ENCODE results near the gene PHETA1. TPM values are rescaled to one million over a fixed set of nuclear protein-coding genes. Genes with fewer than 3 reads are reported as not detected.

PHETA1 gene
- polyA plus RNA-seq, 1 donor from 2014 or later: 25.4 TPM

DNA sequence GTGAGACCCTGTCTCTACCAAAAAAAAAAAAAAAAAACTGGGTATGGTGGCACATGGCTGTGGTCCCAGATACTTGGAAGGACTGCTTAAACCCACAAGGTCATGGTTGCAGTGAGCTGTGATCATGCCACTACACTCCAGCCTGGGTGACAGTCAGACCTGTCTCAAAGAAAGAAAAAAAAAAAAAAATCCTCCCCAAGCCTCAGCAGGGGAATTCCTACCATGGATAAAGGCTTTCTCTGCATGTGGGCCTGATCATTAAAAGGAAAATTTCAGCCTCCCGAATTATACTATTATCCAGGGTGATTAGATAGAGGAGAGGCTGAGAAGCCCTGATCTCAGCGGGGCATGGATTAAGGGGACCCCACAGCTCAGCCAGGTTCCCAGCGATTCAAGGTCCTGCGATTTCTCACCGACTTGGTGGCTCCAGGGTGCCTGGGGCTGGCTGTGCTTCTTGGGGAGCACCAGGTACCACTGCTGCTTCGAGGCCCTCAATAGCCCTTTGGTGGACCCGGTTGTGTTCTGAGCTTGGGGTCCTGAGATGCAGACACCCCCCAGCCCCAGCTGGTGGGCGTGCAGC lies 42.4 kb upstream of the PHETA1 start:
- Histone ChIP-seq H3K4me2 (ENCODE audit: low read length) (no peak overlapping the region), H3K4me3 (ENCODE audit: low read length) (no peak overlapping the region), H3K36me3 (ENCODE audit: insufficient read depth, low read length) (no peaks in the 10 kb centered on the region), H3K79me2 (replicated peaks; ENCODE audit: insufficient read depth, low read length) (no peaks in the 10 kb centered on the region), H4K20me1 (ENCODE audit: insufficient read depth) (no peaks in the 10 kb centered on the region), H3K9me3 (ENCODE audit: low read length) (no peaks in the 10 kb centered on the region), H3F3A (ENCODE audit: insufficient read depth, low read length, poor library complexity, severe bottlenecking) (no peaks in the 10 kb centered on the region), H3K27ac (ENCODE audit: low read length) (no peak overlapping the region), H3K9ac (ENCODE audit: low read length) (no peak overlapping the region), H3K9me2 (ENCODE audit: insufficient read depth, low read length) (no peaks in the 10 kb centered on the region), H2AFZ (ENCODE audit: low read depth, low read length) (no peak overlapping the region), H3K27me3 (ENCODE audit: insufficient read depth, low read depth, low read length) (peaks cover 8% of the 10 kb centered on the region)
- no peak for TF ChIP-seq EZH2 (IDR thresholded peaks at IDR 0.05; ENCODE audit: borderline replicate concordance, insufficient read depth, low read length, poor library complexity, severe bottlenecking)
- TF ChIP-seq MXI1 (conservative IDR thresholded peaks at IDR 0.05; ENCODE audit: poor library complexity, severe bottlenecking): no peak
- TF ChIP-seq, protein P1, sequence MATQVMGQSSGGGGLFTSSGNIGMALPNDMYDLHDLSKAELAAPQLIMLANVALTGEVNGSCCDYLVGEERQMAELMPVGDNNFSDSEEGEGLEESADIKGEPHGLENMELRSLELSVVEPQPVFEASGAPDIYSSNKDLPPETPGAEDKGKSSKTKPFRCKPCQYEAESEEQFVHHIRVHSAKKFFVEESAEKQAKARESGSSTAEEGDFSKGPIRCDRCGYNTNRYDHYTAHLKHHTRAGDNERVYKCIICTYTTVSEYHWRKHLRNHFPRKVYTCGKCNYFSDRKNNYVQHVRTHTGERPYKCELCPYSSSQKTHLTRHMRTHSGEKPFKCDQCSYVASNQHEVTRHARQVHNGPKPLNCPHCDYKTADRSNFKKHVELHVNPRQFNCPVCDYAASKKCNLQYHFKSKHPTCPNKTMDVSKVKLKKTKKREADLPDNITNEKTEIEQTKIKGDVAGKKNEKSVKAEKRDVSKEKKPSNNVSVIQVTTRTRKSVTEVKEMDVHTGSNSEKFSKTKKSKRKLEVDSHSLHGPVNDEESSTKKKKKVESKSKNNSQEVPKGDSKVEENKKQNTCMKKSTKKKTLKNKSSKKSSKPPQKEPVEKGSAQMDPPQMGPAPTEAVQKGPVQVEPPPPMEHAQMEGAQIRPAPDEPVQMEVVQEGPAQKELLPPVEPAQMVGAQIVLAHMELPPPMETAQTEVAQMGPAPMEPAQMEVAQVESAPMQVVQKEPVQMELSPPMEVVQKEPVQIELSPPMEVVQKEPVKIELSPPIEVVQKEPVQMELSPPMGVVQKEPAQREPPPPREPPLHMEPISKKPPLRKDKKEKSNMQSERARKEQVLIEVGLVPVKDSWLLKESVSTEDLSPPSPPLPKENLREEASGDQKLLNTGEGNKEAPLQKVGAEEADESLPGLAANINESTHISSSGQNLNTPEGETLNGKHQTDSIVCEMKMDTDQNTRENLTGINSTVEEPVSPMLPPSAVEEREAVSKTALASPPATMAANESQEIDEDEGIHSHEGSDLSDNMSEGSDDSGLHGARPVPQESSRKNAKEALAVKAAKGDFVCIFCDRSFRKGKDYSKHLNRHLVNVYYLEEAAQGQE (IDR thresholded peaks at IDR 0.05; ENCODE audit: borderline replicate concordance): no peak
- TF ChIP-seq, protein P2, sequence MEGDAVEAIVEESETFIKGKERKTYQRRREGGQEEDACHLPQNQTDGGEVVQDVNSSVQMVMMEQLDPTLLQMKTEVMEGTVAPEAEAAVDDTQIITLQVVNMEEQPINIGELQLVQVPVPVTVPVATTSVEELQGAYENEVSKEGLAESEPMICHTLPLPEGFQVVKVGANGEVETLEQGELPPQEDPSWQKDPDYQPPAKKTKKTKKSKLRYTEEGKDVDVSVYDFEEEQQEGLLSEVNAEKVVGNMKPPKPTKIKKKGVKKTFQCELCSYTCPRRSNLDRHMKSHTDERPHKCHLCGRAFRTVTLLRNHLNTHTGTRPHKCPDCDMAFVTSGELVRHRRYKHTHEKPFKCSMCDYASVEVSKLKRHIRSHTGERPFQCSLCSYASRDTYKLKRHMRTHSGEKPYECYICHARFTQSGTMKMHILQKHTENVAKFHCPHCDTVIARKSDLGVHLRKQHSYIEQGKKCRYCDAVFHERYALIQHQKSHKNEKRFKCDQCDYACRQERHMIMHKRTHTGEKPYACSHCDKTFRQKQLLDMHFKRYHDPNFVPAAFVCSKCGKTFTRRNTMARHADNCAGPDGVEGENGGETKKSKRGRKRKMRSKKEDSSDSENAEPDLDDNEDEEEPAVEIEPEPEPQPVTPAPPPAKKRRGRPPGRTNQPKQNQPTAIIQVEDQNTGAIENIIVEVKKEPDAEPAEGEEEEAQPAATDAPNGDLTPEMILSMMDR (IDR thresholded peaks at IDR 0.05; ENCODE audit: poor library complexity, severe bottlenecking): no peak
- no peak for TF ChIP-seq POLR2AphosphoS5 (IDR thresholded peaks at IDR 0.05)
- no peak for TF ChIP-seq SMC3 (conservative IDR thresholded peaks at IDR 0.05; ENCODE audit: poor library complexity)
- no peak for TF ChIP-seq EP300 (conservative IDR thresholded peaks at IDR 0.05; ENCODE audit: poor library complexity, severe bottlenecking)
- no peak for TF ChIP-seq TAF1 (IDR thresholded peaks at IDR 0.05; ENCODE audit: low read depth)
- no peak for TF ChIP-seq RAD21 (conservative IDR thresholded peaks at IDR 0.05)

DNA sequence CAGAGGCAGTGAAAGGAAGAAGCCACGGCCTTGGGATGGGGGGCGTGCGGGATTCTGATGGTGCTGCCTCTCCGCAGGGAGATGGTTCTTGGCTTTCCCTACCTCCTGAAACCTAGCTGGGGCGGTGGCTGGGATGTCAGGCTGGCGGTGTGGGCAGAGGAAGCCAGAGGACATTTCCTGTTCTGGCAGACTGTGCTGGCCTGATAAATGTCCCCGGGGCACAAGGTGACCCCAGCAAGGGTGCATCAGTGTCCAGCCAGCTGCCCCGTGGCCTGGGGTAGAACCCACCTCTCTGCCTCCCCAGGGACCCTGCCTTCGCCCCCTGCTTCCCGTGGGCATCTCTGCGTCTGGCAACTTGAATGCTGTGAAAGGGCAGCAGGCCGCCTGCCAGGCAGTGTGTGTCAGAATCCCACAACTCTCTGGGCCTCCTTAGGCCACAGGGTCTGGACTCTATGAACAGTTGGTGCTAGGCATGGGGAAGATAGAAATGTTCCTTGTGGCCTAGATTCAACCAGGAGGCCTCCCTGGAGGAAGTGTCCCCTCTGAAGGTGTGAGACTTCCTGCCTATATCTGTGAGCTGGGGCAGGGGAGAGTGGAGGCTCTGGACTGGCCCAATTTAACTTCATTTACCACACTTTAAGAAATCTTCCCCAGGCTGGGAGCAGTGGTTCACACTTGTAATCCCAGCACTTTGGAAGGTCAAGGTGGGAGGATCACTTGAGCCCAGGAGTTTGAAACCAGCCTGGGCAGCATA lies 41.7 kb upstream of the PHETA1 start:
- no peaks in the 10 kb centered on the region for H3K9me3 ChIP-seq (ENCODE audit: low read length)
- H3K79me2 ChIP-seq (replicated peaks; ENCODE audit: insufficient read depth, low read length): no peaks in the 10 kb centered on the region
- no peak overlapping the region for H3K9ac ChIP-seq (ENCODE audit: low read length)

More for the DNA sequence above, 41.7 kb upstream of the PHETA1 start:
- Histone ChIP-seq H2AFZ (ENCODE audit: low read depth, low read length) (no peak overlapping the region), H3F3A (ENCODE audit: insufficient read depth, low read length, poor library complexity, severe bottlenecking) (no peaks in the 10 kb centered on the region), H3K36me3 (ENCODE audit: insufficient read depth, low read length) (no peaks in the 10 kb centered on the region), H3K27ac (ENCODE audit: low read length) (no peak overlapping the region), H4K20me1 (ENCODE audit: insufficient read depth) (no peaks in the 10 kb centered on the region), H3K9me2 (ENCODE audit: insufficient read depth, low read length) (no peaks in the 10 kb centered on the region), H3K27me3 (ENCODE audit: insufficient read depth, low read depth, low read length) (peaks cover 8% of the 10 kb centered on the region), H3K4me3 (ENCODE audit: low read length) (no peak overlapping the region), H3K4me2 (ENCODE audit: low read length) (no peak overlapping the region)
- no peak for TF ChIP-seq MXI1 (conservative IDR thresholded peaks at IDR 0.05; ENCODE audit: poor library complexity, severe bottlenecking)
- no peak for TF ChIP-seq TAF1 (IDR thresholded peaks at IDR 0.05; ENCODE audit: low read depth)
- TF ChIP-seq RAD21 (conservative IDR thresholded peaks at IDR 0.05): no peak
- TF ChIP-seq SMC3 (conservative IDR thresholded peaks at IDR 0.05; ENCODE audit: poor library complexity): no peak
- TF ChIP-seq, protein P2 (IDR thresholded peaks at IDR 0.05; ENCODE audit: poor library complexity, severe bottlenecking): no peak
- no peak for TF ChIP-seq POLR2AphosphoS5 (IDR thresholded peaks at IDR 0.05)
- no peak for TF ChIP-seq EZH2 (IDR thresholded peaks at IDR 0.05; ENCODE audit: borderline replicate concordance, insufficient read depth, low read length, poor library complexity, severe bottlenecking)
- TF ChIP-seq, protein P1 (IDR thresholded peaks at IDR 0.05; ENCODE audit: borderline replicate concordance): no peak
- TF ChIP-seq EP300 (conservative IDR thresholded peaks at IDR 0.05; ENCODE audit: poor library complexity, severe bottlenecking): no peak
